ENCODE data around the gene SPACDR.
A peak's percentile ranks its signal among the peaks of the same experiment; 100 is the strongest.

- TF ChIP-seq CTCF (IDR thresholded peaks at IDR 0.05; ENCODE audit: insufficient read depth, low read length) (no peak), POLR2AphosphoS5 (IDR thresholded peaks at IDR 0.05; ENCODE audit: low read depth) (no peak), REST (IDR thresholded peaks at IDR 0.05; ENCODE audit: insufficient replicate concordance, low read depth) (no peak), SPI1 (IDR thresholded peaks at IDR 0.05; ENCODE audit: borderline replicate concordance, low read depth) (0 out of 2 replicates have a peak, but pooled peaks have one; percentile 25)
These were observed 12.2 kb upstream of the SPACDR start for GRCh38 chr7:100476101-100476780.
